NCI-H2196 treated with DMSO at 0.1 percent for 48 hours (cell line): ENCODE measurements around the gene UVRAG.

Source experiments
- DNase-seq: peaks from one replicate; lab custom pipeline; 2025; ENCODE audit not compliant: unreplicated experiment; lab: John Stamatoyannopoulos, UW

UVRAG gene

DNA sequence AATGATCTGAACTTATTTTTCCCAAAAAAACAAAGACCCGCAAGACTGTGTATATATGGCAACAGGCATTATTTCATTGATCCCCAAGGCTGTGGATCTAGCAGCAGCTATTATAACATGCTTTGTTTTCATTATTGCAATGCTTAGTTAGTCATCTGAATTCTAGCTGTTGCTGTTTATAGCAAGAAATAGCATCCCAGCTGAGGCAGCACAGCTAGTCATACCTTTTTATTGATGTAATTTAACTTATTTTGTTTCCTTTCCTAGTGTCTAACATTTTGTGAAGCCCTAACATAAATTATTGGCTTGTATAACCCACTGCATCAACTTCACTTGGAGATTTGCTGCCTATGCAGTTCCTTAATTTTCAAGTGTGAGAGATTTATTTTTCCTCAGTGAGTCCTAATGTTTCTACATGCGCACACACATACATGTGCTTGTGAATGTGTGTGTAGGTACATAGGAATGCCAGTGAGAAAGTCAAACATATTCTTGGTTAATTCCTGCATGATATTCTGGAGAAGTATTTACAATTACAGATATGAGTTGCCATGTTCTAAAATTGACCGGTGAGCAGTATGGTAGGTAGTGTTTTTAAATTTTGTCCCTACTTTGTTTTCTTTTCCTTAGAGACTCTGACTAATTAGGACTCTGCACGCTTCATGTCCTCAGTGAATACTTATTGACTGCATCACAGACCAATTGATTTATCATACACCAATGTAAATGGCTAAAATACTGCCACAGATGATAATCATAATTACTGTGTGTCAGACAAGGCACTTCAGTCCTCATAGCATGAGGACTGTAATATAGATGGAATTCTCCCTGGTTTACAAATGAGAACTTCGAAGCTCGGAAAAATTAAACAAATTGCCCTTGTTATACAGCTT lies 272.0 kb downstream of the UVRAG start:
- DNase-seq: no peak

DNA sequence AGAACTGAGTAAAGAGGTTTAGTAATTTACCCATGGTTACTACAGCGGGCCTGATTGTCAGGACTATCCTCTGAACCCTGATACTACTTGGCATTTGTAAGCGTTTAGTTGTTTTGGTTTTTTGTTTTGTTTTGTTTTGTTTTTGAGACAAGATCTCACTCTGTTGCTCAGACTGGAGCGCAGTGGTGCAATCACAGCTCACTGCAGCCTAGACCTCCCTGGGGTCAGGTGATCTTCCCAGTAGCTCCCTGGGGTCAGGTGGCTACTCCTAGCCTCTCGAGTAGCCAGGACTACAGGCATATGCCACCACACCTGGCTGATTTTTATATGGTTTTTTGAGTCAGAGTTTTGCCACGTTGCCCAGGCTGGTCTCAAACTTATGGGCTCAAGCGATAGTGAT lies 272.7 kb downstream of the UVRAG start:
- DNase-seq: no peak

DNA sequence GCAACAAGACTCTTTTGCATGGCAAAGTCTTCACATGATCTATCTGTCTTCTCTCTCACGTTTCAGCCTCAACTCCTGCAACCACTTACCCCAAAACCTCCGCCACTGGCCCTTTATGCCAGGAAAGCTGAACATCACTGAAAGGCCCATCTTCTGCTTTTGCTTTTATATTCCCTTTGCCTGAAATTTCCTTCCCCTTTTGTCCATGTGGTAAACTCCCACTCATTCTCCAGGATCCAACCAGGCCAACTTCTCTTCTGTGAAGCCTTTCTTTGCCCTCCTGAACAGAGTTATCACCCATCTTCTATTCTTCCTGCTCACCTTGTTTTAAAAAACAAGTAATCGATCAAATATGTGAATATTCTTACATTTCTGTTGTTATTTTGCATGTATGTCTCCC lies 273.5 kb downstream of the UVRAG start:
- no peak for DNase-seq

DNA sequence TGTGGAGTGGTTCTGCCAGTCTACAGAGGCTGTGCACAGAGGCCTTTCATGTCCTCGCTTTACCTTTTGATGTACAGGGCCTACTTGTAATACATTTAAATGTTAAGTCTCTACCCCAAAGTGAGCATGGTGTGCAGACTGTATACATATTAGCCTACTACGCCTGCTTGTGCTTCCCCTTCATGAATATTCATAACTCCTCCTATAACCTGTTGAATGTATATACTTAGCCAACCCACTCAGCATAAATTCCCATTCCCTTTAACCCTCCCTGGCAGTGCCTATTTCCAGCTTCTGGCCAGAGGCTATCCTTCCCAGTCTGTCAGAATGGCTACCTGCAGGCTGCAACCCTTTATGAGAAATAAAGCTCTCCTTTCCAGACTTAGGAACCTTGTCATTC lies 275.2 kb downstream of the UVRAG start:
- DNase-seq: no peak

DNA sequence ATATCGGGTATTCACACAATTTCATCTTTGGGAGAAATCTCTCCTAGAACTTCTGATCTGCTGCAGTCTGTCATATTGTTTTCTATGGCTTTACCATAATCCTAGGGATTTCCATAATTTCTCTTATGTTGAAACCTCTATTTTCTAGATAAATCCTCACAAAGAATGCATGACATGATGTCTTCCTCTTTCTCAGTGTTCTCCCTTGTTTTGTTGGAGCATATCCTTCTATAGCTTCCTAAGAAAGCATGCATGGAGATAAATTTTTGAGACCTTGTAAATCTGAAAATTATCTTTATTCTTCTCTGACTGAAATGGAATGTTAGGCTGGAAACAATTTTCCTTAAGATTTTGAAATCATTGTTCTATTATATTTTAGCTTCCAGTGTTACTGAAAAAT lies 275.8 kb downstream of the UVRAG start:
- DNase-seq: no peak

DNA sequence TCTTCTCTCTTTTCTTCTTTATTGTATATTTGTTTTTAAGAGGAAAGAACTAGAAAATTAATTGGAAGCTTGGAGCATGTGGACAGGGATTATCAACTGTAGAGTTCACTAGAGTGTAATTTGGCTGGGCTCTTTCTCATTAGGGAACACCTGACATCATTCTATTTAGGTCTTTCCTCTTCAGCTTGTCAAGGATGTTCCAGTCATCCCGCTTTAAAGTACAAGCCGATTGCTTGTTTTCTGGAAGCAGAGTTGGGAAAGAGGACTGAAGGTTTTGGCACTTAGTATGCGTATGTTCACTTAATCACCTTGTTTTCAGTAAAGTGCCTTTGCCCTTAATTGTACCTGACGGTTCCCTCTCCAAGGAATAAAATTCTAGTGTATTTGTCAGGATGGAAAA lies 279.7 kb downstream of the UVRAG start:
- no peak for DNase-seq

DNA sequence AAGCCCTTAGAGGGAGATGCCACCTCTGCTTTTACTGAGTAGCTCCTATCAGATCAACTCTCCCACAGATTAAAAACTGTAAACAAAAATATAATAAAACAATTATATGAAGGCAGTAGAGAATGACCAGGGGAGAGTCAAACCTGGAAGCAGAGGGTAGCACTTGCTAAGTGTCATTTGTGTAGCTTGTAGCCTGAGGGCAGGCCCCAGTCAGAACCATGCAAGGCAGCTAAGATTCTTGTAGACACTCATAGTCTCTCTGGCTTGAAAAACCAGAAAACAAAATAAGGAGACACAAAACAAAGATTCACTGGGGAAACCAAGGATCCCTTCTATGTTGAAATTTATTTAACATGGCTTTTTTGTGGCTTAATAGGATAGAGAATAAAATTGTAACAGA lies 280.9 kb downstream of the UVRAG start:
- DNase-seq: no peak

DNA sequence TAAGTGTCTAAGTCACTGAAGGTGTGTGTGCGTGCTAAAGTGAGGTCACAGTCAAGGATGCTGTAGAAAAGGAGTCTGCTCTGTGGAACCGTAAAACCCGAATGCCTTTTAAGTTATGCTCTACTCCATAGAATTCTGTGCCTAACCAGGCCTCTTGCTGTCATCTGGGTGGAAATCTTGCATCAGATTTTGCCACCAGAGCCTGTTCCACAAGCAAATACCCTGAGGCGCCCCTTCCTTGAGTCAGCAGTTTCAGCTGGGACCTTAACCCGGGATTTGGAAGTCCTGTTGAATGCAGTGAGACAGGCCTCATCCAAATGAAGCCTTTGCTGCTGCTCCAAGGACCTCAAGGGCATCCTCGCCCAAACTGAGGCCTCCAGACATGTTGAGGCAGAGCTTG lies 281.5 kb downstream of the UVRAG start:
- DNase-seq: no peak

DNA sequence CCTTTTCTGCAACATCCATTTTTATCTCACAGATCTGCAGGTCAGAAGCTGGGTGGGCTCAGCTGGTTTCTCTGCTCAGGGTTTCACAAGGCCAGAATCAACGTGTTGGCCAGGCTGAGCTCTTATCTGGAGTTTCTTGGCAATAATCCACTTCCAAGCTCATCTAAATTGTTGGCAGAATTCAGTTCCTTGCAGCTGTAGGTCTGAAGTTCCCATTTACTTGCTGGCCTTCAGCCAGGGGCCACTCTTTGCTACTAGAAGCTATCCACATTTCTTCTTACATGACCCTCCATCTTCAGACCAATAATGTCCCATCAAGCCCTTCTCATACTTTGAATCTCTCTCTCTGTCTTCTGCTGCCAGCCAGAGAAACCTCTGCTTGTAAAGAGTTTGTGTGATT lies 287.8 kb downstream of the UVRAG start:
- no peak for DNase-seq

DNA sequence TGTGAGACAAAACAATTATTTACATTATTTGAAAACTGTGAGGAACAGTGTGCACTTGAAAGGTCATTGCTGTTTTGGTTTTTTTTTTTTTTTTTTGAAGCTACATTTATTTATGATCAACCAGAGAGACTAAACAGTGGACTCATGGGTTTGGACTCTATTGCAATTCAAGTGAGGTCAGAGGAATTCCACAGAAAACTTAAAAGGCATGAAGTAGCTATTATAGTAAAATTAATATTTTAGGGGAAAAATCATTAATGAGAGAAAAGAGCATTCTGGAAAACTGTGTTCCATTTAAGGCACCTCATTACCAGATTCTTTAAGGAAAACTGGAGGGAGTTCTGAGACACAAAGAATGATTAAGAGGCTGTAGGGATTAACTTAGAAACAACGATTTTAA lies 288.4 kb downstream of the UVRAG start:
- DNase-seq: no peak

DNA sequence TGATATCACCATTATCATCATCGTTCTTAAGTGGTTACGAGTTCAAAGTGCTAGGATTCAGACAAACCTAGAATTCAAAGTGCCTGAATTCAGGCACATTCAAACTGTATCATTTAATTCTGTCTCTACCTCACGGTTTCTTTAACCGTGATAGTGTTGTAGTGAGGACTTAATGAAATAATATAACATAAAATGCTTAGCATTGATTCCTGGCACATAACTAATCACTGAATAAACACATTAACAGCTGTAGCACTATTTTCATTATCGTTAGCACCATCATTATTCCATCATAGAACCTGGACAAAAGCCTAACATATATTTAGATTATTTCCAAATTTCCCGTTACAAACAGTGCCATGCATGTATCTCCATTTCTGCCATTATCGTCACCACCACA lies 289.3 kb downstream of the UVRAG start:
- no peak for DNase-seq

DNA sequence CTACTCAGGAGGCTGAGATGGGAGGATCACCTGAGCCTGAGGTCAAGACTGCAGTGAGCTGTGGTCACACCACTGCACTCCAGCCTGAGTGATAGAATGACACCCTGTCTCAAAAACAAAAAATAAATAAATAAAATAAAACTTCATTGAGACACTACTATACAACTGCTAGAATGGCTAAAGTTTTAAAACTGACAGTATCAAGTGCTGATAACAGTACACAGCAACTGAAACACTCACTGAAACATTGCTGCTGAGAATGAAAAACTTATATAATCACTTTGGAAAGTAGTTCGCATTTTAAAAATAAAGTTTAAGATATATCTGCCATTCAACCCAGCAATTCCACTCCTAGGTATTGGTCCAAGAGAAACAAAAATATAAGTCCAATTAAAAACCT lies 290.6 kb downstream of the UVRAG start:
- no peak for DNase-seq

DNA sequence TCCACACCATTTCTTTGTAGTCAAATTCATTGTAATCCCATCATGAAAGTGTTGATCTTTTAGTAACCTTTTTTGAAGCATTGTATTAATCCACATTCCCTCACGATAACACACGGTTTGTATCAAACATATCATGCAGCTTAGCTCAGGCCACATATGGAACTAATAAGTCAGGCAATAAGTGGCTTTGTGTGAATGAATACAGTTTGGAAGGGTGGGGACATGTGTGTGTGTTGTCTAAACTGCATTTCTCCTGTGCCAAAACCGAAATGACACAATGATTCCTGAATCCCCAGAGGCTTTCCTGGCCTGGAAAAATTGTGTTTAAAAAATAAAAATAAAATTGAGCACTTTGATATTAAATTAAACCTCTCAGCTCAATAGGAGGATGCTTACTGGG lies 293.0 kb downstream of the UVRAG start:
- DNase-seq: no peak

DNA sequence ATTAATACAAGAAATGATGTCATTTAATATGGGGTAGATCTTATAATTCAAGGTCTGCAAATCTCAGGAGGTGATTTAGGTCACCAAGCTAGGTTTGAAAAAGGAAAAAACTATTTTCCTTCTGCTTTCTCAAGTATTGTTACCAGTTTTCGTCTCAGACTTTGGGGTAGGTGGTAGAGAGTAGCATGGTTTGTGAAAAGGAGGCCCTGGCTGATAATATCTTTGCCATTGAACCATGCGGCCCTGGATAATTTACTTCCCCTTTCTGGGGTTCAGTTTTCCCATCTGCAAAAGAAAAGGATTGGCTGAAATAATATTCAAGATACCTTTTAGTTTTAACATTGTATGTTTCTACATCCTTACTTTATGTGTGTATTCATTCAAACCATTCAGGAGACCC lies 299.2 kb downstream of the UVRAG start:
- no peak for DNase-seq

DNA sequence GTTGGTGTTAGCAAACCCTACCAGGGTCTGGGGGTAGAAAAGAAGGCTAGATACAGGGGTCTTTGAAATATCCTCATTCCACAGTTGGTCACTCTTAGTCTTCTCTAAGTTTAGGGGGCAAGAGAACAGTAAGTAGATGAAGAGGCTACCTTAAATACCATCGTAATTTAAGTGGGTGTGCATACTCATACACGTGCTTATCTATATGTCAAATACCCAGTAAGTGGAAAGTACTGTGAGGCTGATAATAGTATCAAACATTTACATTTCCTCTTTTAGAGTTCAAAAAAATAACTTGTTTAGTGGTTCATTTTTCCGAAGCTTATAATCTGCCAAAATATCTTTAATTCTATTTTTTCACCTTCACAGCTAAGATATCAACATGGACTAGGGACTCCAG lies 300.5 kb downstream of the UVRAG start:
- DNase-seq: no peak

DNA sequence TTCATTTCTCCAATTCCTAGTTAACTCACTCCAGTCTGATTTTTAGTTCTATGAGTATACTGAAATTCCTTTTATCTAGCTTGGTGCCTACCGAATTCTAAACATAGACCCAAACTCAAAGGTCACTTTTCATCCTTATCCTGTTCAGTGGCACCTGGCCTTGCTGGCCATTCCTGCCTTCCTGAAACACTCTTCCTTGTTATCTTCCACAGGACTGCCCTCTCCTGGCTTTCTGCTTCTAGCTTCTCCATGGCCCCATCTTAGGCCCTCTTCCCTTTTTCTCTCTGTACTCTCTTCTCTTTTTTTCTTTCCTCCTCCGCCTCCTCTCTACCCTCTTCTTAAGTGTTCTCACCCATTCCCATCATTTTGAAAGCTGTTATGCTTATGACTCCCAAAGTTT lies 304.0 kb downstream of the UVRAG start:
- DNase-seq: no peak

DNA sequence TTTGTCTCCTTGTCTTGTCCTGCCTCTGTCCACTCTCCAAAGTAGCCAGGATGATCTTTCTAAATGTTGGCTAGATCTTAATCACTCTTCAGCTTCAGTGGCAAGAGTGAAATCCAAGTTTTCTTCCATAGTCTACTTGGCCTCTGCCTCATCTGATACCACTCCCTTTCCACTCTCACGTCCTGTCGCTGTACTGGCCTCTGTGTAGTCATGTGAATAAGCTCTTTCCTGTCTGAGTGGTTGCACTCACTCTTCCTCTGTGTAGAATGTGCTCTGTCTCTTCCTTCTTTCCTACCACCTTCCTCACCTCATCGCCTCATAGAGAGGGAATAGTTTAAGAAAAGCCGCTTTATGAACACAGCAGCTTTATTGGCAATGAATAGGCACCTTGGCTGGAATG lies 304.8 kb downstream of the UVRAG start:
- no peak for DNase-seq

DNA sequence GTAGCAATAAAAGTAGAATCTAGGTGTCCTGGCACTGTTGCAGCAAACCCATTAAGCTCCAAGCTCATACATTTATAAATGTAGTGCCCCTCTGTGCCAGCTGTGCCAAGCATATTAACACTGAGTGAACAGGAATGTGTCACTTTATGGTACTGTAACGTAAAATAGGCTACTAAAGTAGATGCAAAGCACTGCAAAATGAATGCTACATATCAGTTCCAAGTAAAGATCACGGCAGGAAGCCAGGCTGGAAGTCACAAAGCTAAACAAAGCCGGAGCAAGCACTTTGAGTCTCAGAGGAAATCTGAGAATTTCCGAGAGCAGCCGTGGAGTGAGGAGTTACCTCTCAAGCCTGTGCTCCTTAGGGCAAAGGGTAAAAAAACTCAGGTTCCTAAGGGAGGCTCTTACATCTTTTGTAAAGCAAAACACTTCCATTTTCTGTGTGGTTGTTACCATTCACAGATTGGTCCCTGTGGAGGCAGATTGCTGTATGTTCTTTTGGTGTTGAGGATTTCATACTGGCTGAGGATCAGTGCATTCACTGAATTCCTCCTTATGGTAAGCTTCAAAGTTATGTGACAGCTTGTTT lies 305.6 kb downstream of the UVRAG start:
- no peak for DNase-seq

DNA sequence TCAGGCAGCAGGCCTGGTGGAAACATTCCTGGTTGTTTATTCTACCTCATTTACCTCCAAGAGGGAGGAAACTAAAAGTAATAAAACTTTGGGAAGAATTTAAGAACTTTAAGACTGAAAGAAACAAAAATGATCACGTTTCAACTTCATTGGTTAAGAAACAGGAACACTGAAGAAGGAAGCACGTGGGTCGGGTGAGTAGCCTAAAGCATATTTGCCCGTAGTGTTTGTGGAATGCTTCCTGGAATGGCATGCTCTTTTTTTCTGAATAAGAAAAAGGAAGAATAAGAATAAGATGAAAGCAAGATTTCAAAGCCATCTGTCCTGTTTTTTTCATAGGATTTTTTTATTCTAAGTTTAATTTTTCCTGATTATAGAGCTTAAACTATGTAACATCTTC lies 308.2 kb downstream of the UVRAG start:
- DNase-seq: no peak

DNA sequence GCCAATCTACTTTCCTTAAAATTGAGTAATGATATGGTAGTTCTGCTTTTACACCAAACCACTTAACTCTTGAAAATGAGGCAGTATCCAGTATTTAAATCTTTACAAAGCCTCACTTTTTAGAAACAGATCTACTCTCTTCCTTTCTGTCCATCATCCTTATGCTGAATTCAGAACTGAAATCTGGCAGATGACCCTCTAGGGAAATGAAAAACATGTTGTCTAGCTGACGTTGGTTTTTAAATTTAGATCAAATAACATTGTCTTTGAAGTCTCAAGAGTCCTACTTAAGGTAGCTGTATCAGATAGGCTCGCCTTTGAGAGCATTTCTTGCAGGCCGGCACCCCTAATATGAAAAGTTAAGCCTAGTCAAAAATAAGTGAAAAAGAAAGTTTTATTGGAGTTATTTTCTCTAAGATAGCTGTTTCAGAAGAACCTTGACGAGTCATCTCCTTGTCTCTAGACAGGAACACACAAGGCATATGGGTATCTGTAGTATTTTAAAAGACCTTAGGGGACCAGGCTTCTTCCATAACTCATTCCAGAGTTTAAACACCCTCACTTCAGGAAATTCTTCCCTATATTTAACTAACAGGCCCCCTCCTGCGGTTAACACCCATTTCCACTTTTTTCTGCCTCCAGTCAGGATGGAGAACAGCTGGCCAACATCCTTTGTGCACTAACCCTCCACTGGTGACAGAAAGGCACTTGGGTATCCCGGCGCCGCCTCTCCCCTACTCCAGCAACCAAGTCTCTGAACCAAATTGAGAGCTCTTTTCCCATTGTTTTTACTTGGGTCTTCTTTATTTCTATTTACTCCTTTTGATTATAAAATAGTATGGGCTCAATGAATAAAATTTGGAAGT lies 310.1 kb downstream of the UVRAG start:
- no peak for DNase-seq

DNA sequence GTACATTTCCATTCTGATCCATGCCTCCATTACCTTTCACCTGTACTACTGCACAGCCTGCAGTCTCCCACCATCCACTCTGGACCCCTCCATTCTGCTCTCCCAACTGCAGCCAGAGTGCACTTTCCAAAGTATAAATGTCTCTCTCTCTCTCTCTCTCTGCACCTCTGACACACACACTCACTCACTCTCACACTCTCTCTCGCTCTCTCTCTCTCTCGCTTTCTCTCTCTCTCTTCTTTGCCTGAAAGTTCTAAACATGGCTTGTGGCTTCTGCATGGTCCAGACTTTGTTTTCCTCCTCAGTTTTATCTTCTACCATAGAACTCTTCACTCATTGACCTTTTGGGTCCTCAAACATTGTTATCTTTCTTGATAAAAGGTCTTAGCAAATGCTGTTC lies 314.7 kb downstream of the UVRAG start:
- no peak for DNase-seq

DNA sequence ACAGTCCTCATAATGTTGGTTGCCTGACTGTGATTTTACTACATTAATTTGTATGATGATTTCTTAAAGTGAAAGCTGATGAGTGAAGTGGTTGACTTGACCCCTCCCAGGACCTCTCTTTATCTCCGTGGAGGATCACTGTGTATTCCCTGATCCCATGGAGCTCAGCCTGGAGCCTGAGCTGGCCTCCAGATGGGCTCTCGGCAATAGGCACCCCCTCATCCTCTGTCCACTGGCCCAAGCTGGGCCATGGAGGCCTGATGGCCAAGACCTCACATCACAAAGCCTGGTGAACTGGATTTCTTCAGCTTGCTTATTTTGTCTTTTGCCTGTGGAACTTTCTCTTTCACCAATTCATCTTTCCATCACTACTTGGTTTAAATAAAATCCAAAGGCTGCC lies 316.1 kb downstream of the UVRAG start:
- DNase-seq: no peak
